HG03442 (cell line): ENCODE data around the gene CCDC138.

Experiments
- ATAC-seq: cut with Tn5 transposase; IDR thresholded peaks from one replicate; pipeline ENCODE4 v1.9.1; 2021; ENCODE audit warnings: mild to moderate bottlenecking, moderate library complexity; ENCODE audit not compliant: unreplicated experiment

Gene CCDC138

DNA sequence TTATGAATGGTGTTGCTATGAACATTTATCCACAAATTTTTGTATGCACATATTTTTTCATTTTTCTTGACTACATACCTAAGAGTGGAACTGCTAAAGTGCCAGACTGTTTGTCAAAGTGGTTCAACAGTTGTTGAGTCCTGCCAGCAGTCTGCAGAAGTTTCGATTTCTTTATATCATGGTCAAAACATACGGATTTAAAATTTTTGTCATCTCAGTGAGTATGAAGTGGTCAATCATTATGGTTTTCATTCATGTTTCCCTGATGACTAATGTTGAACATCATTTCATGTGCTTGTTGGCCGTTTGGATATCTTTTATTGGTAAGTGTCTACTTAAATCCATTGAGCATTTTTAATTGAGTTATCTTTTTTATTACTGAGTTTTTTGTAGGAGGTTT is 39.2 kb downstream of the CCDC138 start:
- no peak for ATAC-seq

DNA sequence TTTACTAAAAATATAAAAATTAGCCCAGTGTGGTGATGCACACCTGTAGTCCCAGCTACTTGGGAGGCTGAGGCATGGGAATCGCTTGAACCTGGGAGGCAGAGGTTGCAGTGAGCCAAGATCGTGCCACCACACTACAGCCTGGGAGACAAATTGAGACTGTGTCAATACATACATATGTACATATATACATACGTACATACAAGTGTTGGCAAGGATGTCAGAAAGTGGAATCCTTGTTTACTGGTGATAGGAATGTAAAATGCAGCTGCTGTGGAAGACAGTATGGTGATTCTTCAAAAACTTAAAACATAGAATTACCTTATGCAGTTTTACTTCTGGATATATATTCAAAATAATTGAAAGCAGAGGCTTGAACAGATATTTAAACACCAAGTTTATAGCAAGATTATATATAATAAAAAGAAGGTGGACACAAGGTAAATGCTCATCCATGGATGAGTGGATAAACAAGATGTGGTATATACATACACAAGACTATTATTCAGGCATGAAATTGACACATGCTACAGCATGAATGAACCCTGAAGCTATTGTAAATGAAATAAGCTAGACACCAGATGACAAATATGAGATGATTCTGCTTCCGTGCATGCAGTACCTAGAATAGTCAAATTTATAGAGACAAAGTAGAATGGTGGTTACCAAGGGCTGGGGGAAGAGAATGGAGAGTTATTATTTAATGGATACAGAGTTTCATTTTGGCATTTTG is 43.2 kb downstream of the CCDC138 start:
- no peak for ATAC-seq

DNA sequence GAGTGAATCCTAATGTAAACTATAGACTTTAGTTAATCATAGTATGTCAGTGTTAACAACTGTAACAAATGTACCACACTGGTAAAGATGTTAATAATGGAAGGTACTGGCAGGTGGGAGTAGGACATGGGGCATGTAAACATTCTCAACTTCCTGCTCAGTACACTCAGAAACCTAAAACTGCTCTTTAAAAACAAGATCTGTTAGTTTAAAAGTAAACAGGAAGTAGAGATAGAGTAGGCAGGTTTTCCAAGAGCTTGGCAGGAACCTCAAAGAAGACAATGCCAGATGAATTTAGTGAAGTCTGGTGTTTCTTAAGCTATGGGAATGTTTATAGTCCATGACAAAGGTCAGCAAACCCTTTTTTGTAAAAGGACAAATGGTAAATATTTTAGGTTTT is 46.6 kb downstream of the CCDC138 start:
- no peak for ATAC-seq

GRCh38 chr2:108834620-108835019 is 48.0 kb downstream of the CCDC138 start:
- ATAC-seq: no peak

DNA sequence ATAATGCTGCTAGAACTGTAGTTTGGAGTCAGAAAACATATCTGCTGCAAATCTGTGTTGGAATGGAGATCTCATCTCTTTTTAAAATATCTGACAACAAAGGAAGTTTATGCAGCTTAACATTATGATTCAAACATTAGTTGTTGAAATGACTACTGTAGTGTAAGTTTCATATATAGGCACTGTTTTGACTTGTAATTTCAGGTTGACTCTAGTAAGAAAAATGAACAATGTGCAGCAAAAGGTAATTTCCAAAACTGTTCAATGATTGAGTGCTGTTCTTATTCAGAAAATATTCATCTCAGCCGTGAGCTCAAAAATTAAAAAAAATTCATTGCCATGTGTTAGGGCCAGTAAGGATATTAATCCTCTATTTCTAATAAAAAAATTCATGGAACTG is 48.5 kb downstream of the CCDC138 start:
- ATAC-seq: peak; percentile 42

- ATAC-seq: no peak
Observed at GRCh38 chr2:108837198-108837597, 50.6 kb downstream of the CCDC138 start.

- no peak for ATAC-seq
Observed at GRCh38 chr2:108841506-108841905, 54.9 kb downstream of the CCDC138 start.

DNA sequence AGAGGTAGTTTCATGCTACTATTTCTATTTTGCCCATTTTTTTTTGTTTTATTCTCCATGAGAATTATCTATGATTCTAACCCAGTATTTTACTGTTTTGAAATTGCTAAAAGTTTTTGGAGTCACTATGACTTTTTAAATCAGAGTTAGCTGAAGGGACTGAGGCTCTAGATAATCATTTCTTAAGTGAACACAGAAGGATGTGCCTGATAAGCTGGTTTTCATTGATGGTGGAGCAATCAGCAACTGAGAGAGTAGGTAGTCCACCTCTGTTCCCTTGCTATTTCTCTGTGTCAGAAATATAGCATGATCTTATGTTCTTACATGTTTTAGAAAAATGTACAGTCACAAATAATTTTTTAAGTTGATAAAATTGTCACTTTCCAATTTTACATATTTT is 59.4 kb downstream of the CCDC138 start:
- no peak for ATAC-seq

DNA sequence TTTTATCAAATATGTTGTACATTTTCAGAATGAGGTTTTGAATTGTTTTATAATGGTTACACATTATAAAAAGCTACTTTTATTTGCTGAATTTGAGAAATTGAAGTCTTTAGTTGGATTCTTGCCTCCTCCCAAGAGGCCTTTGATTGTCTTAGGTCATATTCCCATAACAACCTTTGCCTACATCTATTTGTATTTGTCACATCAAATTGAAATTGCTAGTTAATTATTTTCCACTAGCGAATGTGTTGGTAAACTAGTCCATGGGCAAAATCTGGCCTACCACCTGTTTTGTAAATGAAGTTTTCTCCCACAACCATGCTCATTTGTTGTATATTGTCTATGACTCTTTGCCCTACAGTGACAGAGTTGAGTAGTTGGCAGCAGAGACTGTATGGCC is 60.4 kb downstream of the CCDC138 start:
- ATAC-seq: no peak

DNA sequence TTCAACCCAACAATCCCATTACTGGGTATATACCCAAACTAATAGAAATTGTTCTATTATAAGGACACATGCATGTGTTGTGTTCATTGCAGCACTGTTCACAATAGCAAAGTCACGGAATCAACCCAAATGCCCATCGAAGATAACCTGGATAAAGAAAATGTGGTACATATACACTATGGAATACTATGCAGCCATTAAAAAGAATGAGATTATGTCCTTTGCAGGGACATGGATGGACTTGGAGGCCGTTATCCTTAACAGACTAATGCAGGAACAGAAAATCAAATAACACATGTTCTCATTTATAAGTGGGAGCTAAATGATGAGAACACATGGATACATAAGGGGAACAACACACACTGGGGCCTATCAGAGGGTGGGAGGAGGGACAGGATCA is 65.8 kb downstream of the CCDC138 start:
- no peak for ATAC-seq

DNA sequence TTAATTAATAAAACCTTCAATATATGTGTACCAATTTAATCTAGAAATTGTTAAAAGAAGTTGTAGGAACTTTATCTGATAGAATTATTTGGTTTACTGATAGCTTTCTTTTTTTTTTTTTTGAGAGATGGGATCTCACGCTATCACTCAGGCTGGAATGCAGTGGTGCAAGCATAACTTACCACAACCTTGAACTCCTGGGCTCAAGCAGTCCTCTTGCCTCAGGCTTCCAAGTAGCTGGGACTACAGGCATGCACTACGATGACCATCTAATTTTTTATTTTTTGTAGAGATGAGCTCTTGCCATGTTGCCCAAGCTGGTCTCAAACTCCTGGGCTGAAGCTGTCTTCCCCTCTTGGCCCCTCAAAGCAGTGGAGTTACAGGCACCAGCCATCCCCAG is 66.8 kb downstream of the CCDC138 start:
- ATAC-seq: no peak

GRCh38 chr2:108854484-108854883 is 67.9 kb downstream of the CCDC138 start:
- no peak for ATAC-seq

DNA sequence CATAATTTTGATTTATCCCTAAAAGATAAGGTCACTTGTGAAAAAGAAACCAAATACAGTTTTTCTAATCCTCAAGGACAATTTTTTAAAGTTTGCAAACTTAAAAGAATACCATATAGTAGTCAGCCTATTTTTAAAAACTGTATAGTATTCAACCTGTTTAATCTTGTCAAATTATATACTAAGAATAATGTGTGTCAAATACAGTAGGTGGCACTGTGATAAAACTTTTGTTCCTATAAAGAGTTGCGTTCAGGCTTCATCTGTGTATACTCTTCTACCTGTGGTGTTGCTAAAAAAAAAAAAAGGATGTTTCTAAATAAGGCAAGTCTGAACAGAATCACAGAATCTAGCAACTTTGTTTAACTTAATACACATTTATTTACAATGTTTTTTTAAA is 68.6 kb downstream of the CCDC138 start:
- no peak for ATAC-seq

DNA sequence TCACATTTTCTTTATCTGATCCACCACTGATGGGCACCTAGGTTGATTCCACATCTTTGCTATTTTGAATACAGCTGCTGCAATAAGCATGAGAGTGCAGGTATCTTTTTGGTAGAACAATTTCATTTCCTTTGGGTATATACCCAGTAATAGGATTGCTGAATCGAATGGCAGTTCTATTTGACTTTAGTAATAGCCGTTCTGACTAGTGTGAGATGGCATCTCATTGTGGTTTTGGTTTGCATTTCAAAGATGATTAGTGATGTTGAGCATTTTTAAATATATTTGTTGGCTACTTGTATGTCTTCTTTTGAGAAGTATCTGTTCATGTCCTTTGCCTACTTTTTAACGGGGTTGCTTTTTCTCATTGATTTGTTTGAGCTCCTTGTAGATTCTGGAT is 72.3 kb downstream of the CCDC138 start:
- ATAC-seq: no peak

- no peak for ATAC-seq
Observed at GRCh38 chr2:108866041-108866440, 79.5 kb downstream of the CCDC138 start.

DNA sequence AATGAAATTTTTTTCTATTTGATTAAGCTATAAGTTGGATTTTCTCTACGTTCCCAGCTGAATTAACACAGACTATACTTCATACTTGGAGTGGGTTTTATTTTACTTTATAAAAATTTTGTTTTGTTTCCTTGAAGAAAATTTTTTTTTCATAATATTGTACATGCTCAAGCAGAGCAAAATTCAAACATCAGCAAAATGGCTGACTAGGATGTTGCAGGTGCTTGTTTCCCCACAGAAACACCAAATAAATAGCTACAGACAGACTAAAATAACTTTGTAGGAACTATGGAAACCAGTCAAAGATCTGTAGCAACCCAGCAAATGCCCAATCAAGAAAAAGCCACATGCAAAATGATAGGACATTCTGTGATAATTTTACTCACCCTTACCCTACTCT is 82.3 kb downstream of the CCDC138 start:
- ATAC-seq: no peak

GRCh38 chr2:108869542-108869941 is 83.0 kb downstream of the CCDC138 start:
- no peak for ATAC-seq

DNA sequence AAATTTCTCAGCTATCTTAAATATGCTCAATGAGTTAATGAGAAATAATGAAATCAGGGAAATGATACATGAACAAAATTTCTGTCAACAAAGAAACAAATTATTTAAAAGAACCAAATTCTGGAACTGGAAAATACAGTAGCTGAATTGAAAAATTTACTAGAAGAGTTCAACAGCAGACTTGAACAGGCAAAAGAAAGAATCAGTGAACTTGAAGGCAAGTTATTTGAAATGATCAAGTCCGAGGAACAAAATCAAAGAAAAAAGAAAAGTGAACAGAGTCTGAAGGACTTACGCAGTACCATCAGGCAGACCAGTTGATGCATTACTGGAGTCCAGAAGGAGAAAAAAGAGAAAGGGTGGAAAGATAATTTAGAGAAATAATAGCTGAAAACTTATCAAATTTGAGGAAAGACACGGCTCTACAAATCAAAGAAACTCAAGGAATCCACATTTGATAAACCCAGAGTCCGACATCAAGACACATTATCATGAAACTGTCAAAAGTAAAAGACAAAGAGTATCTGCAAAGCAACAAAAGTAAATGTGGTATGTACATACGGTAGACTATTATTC is 83.6 kb downstream of the CCDC138 start:
- no peak for ATAC-seq

GRCh38 chr2:108877506-108877905 is 90.9 kb downstream of the CCDC138 start:
- no peak for ATAC-seq

GRCh38 chr2:108878276-108878675 is 91.7 kb downstream of the CCDC138 start:
- no peak for ATAC-seq

GRCh38 chr2:108884619-108885018 is 98.0 kb downstream of the CCDC138 start:
- no peak for ATAC-seq

DNA sequence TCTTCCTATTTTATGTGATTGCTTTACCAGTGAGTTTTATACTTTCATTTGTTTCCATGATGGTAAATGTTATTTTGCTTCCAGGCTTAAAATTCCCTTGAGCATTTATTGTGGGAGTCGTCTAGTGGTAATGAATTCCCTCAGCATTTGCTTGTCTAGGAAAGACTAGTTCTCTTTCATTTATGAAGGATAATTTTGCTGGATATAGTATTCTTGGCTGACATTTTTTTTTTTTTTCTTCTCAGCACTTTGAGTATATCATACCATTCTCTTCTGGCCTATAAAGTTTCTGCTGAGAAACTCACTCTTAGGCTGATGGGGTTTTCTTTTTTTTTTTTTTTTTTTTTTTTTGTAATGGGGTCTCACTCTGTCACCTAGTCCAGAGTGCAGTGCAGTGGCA is 103.3 kb downstream of the CCDC138 start:
- ATAC-seq: no peak

- ATAC-seq: no peak
Observed at GRCh38 chr2:108893277-108893676, 106.7 kb downstream of the CCDC138 start.
